GM12873 (cell line): ENCODE measurements around the gene RGS12.

ENCODE experiments used
- TF ChIP-seq, protein P1 (sequence below): IDR thresholded peaks from 2 replicates; pipeline ENCODE4 v1.5.1; 2012; ENCODE audit warnings: low read depth, mild to moderate bottlenecking, moderate library complexity, low read length, control low read depth; ENCODE audit not compliant: insufficient read depth; ENCODE audit errors: missing control alignments

The RGS12 gene

DNA sequence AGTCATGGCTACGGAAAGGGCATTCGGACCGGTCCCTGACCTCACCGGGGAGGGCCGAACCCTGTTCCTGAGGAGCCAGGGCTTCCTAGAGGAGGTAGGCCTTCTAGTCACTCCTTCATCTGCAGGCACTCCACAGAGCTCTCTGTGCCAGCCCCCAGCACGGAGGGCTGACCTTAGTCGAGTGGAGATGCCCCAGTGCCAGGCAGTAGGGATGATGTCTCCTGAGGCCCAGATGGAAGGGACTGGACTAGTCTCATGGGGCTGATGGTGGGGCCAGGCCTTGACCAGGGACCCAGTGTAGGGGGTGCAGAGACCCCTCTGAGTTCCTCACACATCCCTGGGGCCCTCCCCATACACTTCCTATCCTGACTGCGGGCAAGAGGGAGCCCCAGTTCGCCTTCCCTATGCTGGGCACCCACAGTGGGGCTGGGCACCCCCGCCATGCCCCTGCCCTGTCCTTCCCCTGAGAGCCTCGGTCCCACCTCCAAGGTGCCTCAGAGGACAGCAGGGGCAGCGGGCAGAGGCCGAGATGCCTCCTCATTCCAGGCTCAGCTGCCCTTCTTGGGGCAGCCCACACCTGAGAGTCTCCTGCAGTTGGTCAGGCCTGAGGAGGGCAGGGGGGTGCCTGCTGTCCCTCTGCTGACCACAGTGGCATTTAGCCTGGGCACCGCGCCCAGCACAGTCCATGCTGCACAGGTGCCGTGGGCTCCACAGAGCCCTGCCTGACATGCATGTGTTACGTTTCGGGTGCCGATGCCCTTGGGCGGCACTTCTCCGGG, 45.2 kb upstream of the RGS12 start:
- TF ChIP-seq, protein P1, sequence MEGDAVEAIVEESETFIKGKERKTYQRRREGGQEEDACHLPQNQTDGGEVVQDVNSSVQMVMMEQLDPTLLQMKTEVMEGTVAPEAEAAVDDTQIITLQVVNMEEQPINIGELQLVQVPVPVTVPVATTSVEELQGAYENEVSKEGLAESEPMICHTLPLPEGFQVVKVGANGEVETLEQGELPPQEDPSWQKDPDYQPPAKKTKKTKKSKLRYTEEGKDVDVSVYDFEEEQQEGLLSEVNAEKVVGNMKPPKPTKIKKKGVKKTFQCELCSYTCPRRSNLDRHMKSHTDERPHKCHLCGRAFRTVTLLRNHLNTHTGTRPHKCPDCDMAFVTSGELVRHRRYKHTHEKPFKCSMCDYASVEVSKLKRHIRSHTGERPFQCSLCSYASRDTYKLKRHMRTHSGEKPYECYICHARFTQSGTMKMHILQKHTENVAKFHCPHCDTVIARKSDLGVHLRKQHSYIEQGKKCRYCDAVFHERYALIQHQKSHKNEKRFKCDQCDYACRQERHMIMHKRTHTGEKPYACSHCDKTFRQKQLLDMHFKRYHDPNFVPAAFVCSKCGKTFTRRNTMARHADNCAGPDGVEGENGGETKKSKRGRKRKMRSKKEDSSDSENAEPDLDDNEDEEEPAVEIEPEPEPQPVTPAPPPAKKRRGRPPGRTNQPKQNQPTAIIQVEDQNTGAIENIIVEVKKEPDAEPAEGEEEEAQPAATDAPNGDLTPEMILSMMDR = no peak

DNA sequence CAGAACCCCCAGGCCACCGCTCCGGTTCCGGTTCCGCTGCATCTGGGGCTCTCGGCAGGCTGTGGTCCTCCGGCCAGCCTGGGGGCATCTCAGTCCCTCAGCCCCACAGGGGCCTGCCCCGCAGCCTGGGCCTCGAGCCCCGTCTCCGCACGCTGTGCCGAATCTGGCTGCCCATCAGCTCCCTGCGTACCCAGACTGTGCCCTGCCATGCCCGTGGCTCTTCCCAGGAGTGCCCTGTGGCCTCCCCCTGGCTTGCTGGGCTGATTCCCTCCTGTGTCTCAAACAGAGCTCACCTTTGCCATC, 44.7 kb upstream of the RGS12 start:
- TF ChIP-seq, protein P1 = no peak

DNA sequence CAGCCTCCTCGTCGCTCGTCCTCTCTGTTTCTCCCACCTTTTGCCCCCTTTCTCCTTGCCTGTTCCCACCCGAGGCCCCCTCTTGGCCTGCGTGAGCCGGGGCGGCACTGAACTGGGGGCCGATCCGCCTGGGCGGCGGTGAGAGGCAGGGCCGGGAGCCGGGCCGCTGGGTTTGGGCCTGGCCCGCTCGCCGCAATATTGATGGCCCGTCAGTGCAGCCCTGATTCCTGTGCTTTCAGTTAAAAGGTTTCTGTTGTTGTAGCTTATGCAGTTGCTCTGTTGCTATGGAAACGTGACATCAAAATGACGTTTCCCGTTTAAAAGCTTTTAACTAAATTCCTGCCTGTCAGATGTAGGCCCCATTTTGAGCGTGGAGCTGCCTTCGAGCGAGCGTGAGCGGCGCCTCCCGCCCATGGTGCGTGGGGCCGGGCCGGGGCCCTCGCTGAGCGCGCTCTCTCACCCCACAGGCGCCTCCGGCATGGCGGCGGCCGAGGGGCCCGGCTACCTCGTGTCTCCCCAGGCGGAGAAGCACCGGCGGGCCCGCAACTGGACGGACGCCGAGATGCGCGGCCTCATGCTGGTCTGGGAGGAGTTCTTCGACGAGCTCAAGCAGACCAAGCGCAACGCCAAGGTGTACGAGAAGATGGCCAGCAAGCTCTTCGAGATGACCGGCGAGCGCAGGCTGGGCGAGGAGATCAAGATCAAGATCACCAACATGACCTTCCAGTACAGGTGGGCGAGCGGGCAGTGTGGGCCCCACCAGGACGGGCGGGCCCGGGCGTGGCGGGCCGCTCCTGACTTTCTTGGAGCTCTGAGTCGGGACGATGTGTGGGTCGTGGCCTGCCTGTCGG, 43.8 kb upstream of the RGS12 start, which contains the start of gene MSANTD1:
Gene MSANTD1, plus strand, starts transcription at position 349 of the 851 bp plus-strand sequence. Its CDS starts 64 bp downstream, at position 413.
- TF ChIP-seq, protein P1 = no peak

DNA sequence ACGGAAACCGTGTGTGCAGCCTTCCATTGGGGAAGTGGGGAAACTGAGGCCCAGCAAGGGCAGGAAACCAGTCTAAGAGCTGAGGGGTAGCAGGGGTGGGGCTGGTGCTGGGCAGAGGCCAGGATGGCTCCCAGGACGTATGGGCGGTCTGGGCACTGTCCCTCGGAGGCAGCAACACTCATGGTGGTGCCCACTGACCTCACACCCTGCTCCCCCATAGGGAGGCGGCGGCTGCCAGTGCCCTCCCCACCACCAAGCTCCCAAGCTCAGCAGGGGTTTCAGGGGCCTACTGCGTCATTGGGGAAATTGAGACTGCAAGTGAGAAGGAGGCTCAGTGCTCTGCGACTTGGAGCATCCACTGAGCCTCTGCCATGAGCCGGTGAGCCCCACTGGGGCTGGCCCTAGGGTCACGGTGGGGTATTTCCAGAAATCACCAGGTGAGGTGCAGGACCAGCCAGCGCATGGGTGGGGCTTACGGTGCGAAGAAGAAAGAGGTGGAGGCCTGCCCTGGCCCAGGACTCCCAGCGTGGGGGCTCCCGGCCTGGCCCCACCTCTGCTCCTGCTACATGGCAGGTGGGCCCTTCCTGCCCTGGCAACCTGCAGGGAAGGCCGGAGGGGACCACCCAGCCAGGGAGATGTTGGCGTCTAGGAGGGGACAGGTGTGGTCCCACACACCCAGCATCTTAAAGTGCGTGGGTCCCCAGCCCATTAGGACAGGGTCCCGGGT, 42.9 kb upstream of the RGS12 start:
- TF ChIP-seq, protein P1 = no peak

DNA sequence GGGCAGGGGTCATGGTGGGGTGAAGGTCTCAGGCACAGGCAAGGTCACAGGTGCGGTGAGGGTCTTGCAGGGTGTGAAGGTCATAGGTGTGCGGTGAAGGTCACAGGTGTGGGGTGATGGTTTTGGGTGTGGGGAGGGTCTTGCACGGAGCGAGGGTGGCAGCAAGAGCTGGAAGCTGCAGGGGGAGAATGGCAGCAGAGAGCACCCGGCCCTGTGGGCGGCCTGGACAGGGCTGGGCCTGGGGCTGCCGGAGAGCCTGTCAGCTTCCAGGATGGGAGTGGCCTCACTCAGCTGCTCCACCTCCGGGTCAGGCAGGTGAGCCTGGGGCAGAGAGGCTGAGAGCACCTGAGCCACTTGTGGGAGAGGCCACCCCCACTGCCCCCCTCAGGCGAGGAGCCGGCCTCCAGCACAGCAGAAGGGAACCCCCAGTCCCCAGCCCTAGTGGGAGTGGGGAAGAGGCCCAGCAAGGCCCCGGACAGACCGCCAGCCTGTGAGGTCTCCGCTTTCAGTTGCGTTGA, 42.3 kb upstream of the RGS12 start:
- TF ChIP-seq, protein P1 = no peak

DNA sequence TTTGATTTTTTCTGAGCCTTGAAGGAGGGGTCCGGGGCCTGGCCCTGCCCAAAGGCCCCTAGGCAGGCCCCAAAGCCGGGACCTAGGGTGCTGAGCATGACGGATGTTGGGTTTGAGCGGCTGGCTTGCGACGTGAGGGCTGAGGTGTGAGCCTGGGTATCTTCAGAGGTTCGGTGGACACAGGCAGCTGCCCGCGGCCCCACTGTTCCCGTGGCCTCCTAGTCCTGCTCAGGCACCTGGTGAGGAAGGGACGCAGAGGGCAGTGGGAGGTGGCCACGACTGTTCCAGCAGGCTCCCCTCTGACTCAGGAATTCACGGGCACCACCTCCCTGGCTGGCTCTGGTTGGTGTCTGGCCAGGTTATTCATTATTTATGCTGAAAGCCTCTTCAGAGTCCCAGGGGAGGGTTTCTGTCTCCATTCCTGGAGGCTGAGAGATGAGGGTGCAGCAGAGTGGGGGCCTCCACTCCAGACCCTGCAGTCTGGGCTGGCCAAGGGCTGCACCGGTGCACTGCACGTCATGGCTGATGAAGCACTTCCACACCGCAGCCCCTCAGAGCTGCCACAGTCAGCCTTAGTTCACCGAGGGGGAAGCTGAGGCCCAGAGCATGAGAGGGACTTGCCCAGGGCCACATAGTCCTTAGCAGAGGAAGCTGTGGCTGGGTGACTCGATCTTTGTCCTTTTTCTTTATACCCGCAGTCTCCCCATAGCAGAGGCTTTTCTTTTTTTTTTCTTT, 41.7 kb upstream of the RGS12 start:
- TF ChIP-seq, protein P1 = no peak
